ENCODE data around the gene DNASE1L3. TPM values are rescaled to one million over a fixed set of nuclear protein-coding genes. Genes with fewer than 3 reads are reported as not detected.

Gene DNASE1L3
- total RNA-seq, 4 donors from 2014 or later, result 0.58 to 2.4 (median 1.3) TPM; not detected in 1

DNA sequence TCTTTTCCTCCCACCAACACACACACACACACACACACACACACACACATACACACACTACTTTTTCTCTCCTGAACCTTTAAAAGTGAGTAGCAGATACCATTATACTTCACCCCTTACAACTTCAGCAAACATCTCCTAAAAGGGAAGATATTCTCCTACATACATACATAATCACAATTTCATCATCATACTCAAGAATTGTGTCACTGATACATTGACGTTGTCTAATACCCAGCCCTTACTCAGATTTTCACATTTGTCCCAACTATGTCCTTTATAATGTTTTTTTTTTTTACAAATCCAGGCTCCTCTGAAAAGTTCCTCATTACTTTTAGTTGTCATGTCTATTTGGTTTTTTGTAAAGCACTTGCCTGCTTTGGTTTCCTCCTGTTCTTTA, 45.3 kb upstream of the DNASE1L3 start:
- Histone ChIP-seq H3K27ac (no peak overlapping the region), H3K4me1 (peaks cover 0 to 18% (median 0%) of the 10 kb centered on the region in 3 donors), H3K27me3 (no peaks in the 10 kb centered on the region), H3K4me3 (no peak overlapping the region), H3K36me3 (peaks cover 0 to 50% of the 10 kb centered on the region in 2 donors), H3K9me3 (no peaks in the 10 kb centered on the region)
- no peak for ATAC-seq
- TF ChIP-seq, protein P1, sequence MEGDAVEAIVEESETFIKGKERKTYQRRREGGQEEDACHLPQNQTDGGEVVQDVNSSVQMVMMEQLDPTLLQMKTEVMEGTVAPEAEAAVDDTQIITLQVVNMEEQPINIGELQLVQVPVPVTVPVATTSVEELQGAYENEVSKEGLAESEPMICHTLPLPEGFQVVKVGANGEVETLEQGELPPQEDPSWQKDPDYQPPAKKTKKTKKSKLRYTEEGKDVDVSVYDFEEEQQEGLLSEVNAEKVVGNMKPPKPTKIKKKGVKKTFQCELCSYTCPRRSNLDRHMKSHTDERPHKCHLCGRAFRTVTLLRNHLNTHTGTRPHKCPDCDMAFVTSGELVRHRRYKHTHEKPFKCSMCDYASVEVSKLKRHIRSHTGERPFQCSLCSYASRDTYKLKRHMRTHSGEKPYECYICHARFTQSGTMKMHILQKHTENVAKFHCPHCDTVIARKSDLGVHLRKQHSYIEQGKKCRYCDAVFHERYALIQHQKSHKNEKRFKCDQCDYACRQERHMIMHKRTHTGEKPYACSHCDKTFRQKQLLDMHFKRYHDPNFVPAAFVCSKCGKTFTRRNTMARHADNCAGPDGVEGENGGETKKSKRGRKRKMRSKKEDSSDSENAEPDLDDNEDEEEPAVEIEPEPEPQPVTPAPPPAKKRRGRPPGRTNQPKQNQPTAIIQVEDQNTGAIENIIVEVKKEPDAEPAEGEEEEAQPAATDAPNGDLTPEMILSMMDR (IDR thresholded peaks at IDR 0.05), result no peak
- TF ChIP-seq POLR2A (IDR thresholded peaks at IDR 0.05), result no peak
- TF ChIP-seq POLR2AphosphoS5 (IDR thresholded peaks at IDR 0.05), result no peak
- no peak for TF ChIP-seq EP300 (IDR thresholded peaks at IDR 0.05)
- WGBS, 2 donors (ENCODE audit: low coverage in 1 of 2), result 80 to 91% methylated on average over 1 of the region's 1 CpG

DNA sequence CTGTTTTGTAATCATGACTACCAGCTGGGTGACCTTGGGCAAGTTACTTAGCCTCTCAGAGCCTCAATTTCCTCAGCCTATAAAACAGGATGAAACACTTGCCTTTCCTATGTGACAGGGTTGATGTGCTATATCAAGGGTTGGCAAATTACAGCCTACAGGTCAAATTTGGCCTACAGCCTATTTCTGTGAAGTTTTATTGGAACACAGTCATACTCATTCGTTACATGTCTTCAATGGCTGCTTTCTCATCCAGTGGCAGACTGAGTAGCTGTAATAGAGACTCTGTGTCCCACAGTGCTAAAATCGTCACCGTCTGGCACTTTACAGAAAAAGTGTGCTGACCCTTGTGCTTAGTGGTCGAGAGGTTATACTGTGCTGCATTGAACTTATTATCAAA, 43.4 kb upstream of the DNASE1L3 start:
- Histone ChIP-seq H3K4me3 (no peak overlapping the region), H3K27me3 (no peaks in the 10 kb centered on the region), H3K36me3 (peaks cover 0 to 30% of the 10 kb centered on the region in 2 donors), H3K4me1 (peaks cover 0 to 30% (median 0%) of the 10 kb centered on the region in 3 donors), H3K9me3 (no peaks in the 10 kb centered on the region), H3K27ac (no peak overlapping the region)
- no peak for ATAC-seq
- TF ChIP-seq POLR2AphosphoS5 (IDR thresholded peaks at IDR 0.05) (no peak), POLR2A (IDR thresholded peaks at IDR 0.05) (no peak), EP300 (IDR thresholded peaks at IDR 0.05) (no peak)
- TF ChIP-seq, protein P1 (IDR thresholded peaks at IDR 0.05), result no peak
- WGBS, 2 donors (ENCODE audit: low coverage in 1 of 2), result 81 to 83% methylated on average over 3 to 4 of the region's 4 CpGs

DNA sequence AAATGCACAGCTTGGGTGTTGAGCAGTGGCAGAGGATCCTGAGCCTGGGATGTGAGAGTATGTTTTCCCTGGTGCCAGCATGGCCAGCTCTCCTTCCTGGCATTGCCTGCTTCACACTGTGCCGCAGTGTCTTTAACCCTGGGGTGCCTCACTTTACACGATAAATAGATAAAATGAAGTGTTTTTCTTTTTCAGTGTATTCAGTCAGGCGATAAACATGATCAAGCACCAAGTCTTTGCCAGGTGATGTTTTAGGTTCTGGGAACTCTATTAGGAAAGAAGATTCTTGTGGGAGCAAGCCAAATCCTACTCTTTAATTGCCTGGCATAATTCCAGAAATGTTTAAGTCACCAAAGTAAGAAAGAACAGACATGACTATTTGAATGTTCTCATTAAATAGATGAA, 40.9 kb upstream of the DNASE1L3 start:
- H3K27ac ChIP-seq, result no peak overlapping the region
- ATAC-seq, result no peak

DNA sequence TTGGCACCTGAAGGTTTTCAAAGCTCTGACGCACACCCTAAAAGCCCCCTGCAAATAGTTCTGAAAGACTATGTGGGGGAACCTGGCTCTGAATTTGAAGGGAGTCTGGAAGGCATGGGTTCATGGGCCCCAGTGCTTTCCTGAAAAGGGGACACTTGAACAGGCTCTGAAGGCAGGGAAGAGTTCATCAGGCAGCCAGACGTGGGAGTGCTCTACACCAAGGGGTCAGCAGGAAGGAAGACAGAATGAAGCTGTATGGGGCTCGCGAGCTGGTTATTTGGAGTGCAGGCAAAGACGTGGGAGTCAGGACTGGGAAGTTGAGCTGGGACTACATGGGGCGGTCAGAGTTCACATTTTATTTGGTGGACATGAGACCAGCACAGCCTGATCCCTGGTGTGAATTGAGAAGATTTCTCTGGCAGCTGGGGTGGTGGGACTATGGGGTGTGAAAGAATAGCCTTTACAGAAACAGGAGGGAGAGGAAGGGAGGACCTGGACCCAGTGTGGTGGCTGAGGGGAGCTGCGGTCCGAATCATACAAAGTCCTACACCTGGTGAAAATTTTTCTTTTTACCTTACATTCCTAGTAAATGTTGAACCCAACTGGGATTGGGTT, 39.4 kb upstream of the DNASE1L3 start:
- Histone ChIP-seq H3K27ac (peak overlapping the region in 1 of 4 donors; percentile 28), H3K9me3 (no peaks in the 10 kb centered on the region), H3K4me3 (no peak overlapping the region), H3K36me3 (no peaks in the 10 kb centered on the region), H3K27me3 (no peaks in the 10 kb centered on the region), H3K4me1 (peaks cover 0 to 31% (median 0%) of the 10 kb centered on the region in 3 donors)
- TF ChIP-seq POLR2AphosphoS5 (IDR thresholded peaks at IDR 0.05), result no peak
- TF ChIP-seq EP300 (IDR thresholded peaks at IDR 0.05), result no peak
- TF ChIP-seq, protein P1 (IDR thresholded peaks at IDR 0.05), result no peak
- TF ChIP-seq POLR2A (IDR thresholded peaks at IDR 0.05), result no peak
- WGBS, 2 donors (ENCODE audit: low coverage in 1 of 2), result 73 to 74% methylated on average over 7 to 8 of the region's 8 CpGs
- no peak for ATAC-seq

More for the DNA sequence above, 40.9 kb upstream of the DNASE1L3 start:
- no peaks in the 10 kb centered on the region for H3K9me3 ChIP-seq
- H3K4me3 ChIP-seq, result no peak overlapping the region
- no peak for TF ChIP-seq POLR2A (IDR thresholded peaks at IDR 0.05)
- TF ChIP-seq, protein P1 (IDR thresholded peaks at IDR 0.05), result no peak
- TF ChIP-seq EP300 (IDR thresholded peaks at IDR 0.05), result no peak
- peak; percentile 32 for TF ChIP-seq POLR2AphosphoS5 (IDR thresholded peaks at IDR 0.05)
- H3K27me3 ChIP-seq, result no peaks in the 10 kb centered on the region
- WGBS, 2 donors (ENCODE audit: low coverage in 1 of 2), result 49 to 60% methylated on average over 2 to 3 of the region's 3 CpGs
- H3K36me3 ChIP-seq, result peaks cover 0 to 5% of the 10 kb centered on the region in 2 donors
- H3K4me1 ChIP-seq, result peaks cover 0 to 30% (median 0%) of the 10 kb centered on the region in 3 donors

All from gastroesophageal sphincter (tissue), 4 donors.